Spinal cord (tissue), 10 donors: ENCODE data around the gene PLP2. TPM values are rescaled to one million over a fixed set of nuclear protein-coding genes. Genes with fewer than 3 reads are reported as not detected.
"Not testable (repeated sequence)": the region's sequence is repeated elsewhere in the genome, so short reads cannot be mapped to it uniquely, and the experiment has no call there.

Experiments
- DNase-seq, 6 donors: peaks; one replicate each; pipeline versions ENCODE4 v3.0.0 to v3.0.0-alpha.2; 2013 to 2015; ENCODE audit warnings: low spot score in 6 of 6, low read depth in 4 of 6
- H3K27ac ChIP-seq: one replicate; pipeline ENCODE4 v1.5.1; 2013; ENCODE audit warnings: low read depth, low read length, control low read depth
- H3K27me3 ChIP-seq: one replicate; pipeline ENCODE4 v1.6.1; 2013; ENCODE audit warnings: low read length; ENCODE audit not compliant: control insufficient read depth, insufficient read depth
- H3K36me3 ChIP-seq: one replicate; pipeline ENCODE4 v1.6.1; 2013; ENCODE audit warnings: low read length; ENCODE audit not compliant: control insufficient read depth, insufficient read depth
- H3K4me1 ChIP-seq: one replicate; pipeline ENCODE4 v1.6.1; 2013; ENCODE audit warnings: low read length; ENCODE audit not compliant: control insufficient read depth, insufficient read depth
- H3K4me3 ChIP-seq: one replicate; pipeline ENCODE4 v1.5.1; 2013; ENCODE audit warnings: low read depth, low read length, control low read depth
- H3K9me3 ChIP-seq: one replicate; pipeline ENCODE4 v1.6.1; 2013; ENCODE audit warnings: low read length; ENCODE audit not compliant: control insufficient read depth, insufficient read depth
- WGBS: methylation state at CpG from one replicate; pipeline ENCODE4 v1.1.5; 2013; ENCODE audit warnings: missing lambda C conversion rate; ENCODE audit not compliant: insufficient coverage; 5-methylcytosine and 5-hydroxymethylcytosine counted together
- polyA plus RNA-seq, 2 donors: library from polyadenylated mRNA; unstranded; fragments of 120-200 nt; gene quantifications; one replicate each; pipeline ENCODE4 v1.2.1, GENCODE V29; 2013; ENCODE audit not compliant: insufficient read length in 2 of 2
- total RNA-seq, 2 donors: library from RNA; depleted of rRNA in 1 of 2; stranded (reverse); fragments of 120-200 nt in 1 of 2; fragments of >200 nt in 1 of 2; gene quantifications; one replicate each; pipeline versions ENCODE4 v1.2.3 to v1.2.4, GENCODE V29; 2013 to 2014
- donor health status: healthy.

The PLP2 gene
- total and polyA plus RNA-seq, 4 donors, result 3.6 to 26.1 (median 17.4) TPM

DNA sequence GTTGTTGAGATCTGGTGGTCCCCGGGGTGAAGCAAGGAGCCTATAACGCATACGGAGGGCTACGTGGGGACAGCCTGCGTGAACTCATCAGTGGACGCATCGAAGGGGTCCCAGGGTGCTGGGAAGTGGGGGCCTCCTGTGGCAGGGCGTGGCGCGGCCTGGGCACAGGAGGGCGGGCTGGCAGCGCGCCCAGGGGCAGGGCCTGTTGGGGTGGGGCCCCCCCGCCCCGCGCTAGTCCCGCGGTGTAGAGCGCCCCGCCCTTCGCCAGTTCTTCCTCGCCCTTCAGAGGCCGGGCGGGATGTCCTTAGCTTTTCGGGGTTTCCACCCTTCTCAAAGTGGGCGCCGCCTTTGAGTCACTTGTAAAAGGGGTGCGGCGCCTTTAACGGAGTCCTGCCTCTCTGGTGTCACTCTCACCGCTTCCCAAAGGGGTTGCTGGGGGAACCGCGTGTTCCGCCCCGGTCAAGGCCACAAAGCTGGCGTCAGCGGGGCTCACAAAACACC is 632 bp downstream of the PLP2 start:
- peaks cover 10% of the 10 kb centered on the region for H3K36me3 ChIP-seq
- peaks cover 10% of the 10 kb centered on the region for H3K4me1 ChIP-seq
- H3K27me3 ChIP-seq, result peaks cover 3% of the 10 kb centered on the region
- WGBS, result 31% methylated on average over 37 of the region's 37 CpGs
- H3K27ac ChIP-seq, result peak overlapping the region; percentile 61
- peak overlapping the region; percentile 56 for H3K4me3 ChIP-seq
- DNase-seq, result peak in 1 of 6 donors; percentile 47
- H3K9me3 ChIP-seq, result peaks cover 3% of the 10 kb centered on the region

DNA sequence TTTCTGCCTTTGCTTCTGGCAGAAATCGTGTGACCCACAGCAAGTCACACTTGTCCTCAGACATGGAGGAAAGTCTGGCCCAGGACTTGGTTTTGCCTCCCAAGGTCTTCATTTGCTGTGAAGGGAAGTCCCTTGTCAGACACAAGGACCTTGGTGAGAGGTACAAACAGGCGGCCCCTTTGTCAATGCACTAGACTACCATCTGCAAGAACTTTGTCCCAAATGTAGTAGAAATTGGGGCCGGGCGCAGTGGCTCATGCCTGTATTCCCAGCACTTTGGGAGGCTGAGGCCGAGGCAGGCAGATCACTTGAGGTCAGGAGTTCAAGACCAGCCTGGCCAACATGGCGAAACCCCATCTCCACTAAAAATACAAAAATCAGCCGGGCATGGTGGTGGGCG is 1.8 kb downstream of the PLP2 start:
- H3K4me3 ChIP-seq, DNase-seq, H3K27ac ChIP-seq, H3K27me3 ChIP-seq, H3K4me1 ChIP-seq, H3K9me3 ChIP-seq: not testable (repeated sequence)
- 76% methylated on average over 7 of the region's 8 CpGs for WGBS
- H3K36me3 ChIP-seq, result peaks cover 13% of the 10 kb centered on the region

DNA sequence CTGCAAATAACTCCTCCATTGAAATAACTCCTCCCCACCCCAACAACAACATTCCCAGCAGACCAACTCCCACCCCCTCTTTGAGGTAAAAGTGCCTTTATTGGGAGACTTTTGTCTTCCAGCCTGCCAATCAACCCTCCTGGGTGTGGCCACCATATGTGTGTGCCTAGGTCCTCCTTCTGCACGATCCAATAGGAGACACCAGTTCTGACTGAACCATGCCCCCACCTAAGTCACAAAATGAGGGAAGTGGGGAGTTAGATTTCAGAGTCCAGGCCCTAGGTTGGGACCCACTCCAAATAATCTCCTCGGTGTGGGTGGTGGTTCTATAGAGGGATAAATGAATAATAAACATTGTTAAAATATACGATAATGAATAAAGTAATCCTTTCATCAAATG is 3.0 kb downstream of the PLP2 start:
- Histone ChIP-seq H3K4me3 (no peak overlapping the region), H3K27me3 (peaks cover 3% of the 10 kb centered on the region), H3K4me1 (peaks cover 8% of the 10 kb centered on the region), H3K27ac (no peak overlapping the region), H3K36me3 (peaks cover 13% of the 10 kb centered on the region), H3K9me3 (peaks cover 3% of the 10 kb centered on the region)
- no CpG with 5 or more reads among the region's 3 CpGs for WGBS
- DNase-seq, result no peak

DNA sequence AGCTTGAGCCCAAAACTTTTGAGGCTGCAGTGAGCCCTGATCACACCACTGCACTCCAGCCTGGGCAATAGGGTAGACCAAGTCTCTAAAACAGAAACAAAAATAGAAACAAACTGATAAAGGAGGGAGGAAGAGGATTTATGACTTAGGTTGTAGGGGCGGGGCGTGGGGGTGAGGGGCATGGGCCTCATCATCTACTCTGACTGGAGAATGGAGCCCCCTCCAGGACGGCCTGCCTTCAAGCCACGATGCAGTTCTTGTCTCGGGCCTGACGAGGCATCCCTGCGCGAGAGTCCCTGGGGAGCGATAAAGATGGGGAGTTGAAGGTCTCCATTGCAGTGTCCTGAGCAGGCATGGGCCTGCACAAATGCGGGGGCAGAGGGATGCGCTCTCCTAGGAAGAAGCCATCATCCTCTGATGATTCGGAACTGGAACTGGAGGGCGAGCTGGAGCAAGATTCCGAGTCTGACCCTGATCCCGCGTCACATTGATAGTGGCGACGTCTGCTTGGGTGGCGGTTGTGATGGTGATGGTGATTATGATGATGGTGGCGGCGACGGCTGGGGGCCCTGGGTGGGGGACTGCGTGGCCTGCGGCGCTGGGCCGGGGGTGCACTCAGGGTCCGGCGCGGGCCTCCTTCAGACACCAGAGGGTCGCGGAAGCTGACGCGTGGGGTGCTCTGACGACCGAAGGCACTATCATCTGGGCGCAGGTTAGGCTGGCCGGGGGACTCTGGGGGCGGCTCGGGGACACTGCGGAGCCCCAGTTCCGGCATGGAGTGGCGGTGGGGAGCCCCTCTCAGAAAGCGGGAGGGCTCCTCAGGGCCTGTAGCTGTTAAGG is 4.0 kb downstream of the PLP2 start:
- Histone ChIP-seq H3K4me1 (peaks cover 8% of the 10 kb centered on the region), H3K27ac (no peak overlapping the region), H3K27me3 (peaks cover 3% of the 10 kb centered on the region), H3K9me3 (peaks cover 3% of the 10 kb centered on the region), H3K4me3 (no peak overlapping the region), H3K36me3 (peaks cover 13% of the 10 kb centered on the region)
- DNase-seq, result no peak
- WGBS, result 84% methylated on average over 41 of the region's 43 CpGs

DNA sequence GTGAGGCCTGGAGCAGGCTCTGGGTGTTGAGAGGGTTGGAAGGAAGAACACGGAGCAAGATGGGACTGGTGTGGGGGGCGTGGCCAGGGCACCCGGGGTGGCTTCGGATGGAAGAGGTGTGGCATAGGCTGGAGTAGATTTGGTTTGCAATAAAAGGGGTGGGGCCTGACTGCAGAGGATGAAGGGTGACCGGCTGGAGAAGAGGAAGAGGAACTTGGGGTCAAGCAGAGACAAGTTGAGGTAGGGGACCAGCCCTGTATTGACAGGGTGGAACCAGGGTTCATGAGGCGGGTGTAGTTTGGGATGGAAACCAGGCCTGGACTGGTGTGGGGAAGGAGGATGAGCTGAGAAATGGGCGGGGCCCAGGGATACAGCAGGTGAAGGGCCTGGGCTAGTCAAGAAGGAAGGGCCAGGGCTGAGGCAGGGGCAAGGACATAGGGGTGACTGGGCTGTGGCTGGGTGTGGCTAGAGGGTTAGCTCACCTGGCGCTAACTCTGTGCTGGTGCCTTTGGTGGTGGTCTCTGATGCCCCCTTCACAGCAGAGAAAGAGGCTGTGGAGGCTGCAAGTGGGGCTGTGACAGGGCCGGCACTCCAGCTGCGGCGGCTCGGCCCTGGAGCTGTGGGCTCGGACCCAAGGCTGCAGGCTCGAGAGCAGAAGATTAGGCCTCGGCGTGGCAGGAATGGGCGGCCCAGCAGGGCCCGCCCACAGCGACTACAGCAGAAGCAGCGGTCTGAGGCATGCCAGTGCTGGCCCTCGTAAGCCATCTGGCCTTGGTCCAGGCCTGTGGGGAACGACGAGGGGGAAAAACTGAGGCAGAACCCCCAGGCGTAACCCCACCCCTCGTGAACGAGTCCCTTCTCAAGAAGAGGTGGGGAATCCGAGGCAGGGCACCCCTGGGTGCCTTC is 5.0 kb downstream of the PLP2 start:
- Histone ChIP-seq H3K27ac (no peak overlapping the region), H3K9me3 (peaks cover 3% of the 10 kb centered on the region), H3K4me3 (no peak overlapping the region), H3K36me3 (peaks cover 13% of the 10 kb centered on the region), H3K4me1 (peaks cover 8% of the 10 kb centered on the region), H3K27me3 (peaks cover 3% of the 10 kb centered on the region)
- DNase-seq, result no peak
- 72% methylated on average over 27 of the region's 27 CpGs for WGBS

DNA sequence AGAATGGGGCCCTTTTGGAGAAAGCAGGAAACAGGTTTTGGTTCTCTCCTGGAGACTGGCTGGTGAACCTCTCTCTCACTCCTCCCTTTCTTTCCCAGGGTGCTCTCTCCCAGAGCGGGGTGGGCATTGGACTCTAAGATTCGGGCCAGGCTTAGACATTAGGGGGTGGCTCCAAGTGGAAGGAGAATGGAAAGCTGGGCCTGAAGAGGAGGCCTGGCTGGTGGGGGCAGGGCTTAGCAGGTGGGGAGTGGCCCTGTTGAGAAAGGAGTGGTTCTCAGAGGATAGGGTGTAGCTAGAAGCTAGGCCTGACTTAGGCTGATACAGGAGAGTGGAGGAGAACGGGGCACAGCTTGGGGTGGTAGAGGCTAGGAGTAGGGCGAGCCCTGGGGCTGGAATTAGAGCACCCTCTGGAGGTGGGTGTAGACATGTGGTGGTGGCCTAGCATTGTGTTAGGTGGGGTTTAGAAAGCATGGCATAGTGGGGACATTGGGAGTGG is 5.7 kb downstream of the PLP2 start:
- H3K36me3 ChIP-seq, result peaks cover 13% of the 10 kb centered on the region
- WGBS, result 75% methylated on average over 3 of the region's 4 CpGs
- H3K27me3 ChIP-seq, result peaks cover 3% of the 10 kb centered on the region
- peaks cover 3% of the 10 kb centered on the region for H3K4me1 ChIP-seq
- no peak for DNase-seq
- H3K9me3 ChIP-seq, result peaks cover 3% of the 10 kb centered on the region
- H3K27ac ChIP-seq, result no peak overlapping the region
- H3K4me3 ChIP-seq, result no peak overlapping the region

DNA sequence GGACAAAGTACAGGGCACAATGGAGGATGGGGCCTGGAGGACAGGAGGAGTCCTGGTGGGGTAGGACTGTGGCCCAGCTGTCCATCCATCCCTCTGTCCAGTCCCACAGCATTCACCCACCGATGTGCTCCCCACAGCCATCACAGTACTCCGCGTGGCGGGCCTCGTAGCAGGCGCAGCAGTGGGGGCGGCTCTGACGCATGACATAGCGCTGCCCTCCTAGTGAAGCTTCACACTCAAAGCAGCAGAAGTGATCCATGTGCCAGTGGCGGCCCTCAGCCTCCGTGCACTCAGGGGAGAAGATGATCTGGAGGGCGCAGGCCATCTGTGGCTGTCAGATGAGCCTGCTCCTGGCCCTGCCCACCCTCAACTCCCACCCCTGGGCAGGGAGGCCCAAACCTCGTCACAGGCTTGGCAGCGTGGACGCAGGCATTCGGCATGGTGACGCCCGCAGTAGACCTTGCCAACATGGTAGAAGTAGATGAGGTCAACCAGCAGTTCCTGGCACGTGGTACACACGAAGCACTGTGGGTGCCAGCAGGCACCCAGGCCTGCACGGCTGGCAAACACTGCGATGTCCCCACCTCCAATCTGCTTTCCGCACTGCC is 6.3 kb downstream of the PLP2 start:
- WGBS, result 86% methylated on average over 23 of the region's 23 CpGs
- Histone ChIP-seq H3K27me3 (no peaks in the 10 kb centered on the region), H3K9me3 (peaks cover 1% of the 10 kb centered on the region), H3K27ac (no peak overlapping the region), H3K4me1 (no peaks in the 10 kb centered on the region), H3K4me3 (no peak overlapping the region), H3K36me3 (peaks cover 13% of the 10 kb centered on the region)
- no peak for DNase-seq

DNA sequence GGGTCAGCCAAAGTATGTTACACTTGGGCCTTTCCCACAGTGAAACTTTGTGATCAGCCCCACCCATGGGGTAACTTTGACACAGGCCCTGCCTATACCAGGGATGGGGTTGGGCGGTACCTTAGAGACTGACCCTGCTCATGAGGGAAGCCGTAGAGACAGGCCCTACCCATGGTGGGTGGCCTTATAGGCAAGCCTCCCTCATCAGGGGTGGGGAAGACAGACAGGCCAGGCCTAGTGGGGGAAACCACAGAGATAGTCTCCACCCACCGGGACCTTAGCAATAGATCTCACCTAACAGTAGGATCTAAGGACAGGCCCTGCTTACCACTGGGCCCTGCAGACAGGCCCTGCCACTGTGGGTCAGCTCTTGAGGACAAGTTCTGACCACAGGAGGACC is 6.8 kb downstream of the PLP2 start:
- no peaks in the 10 kb centered on the region for H3K27me3 ChIP-seq
- peaks cover 14% of the 10 kb centered on the region for H3K36me3 ChIP-seq
- H3K4me1 ChIP-seq, result no peaks in the 10 kb centered on the region
- no peak for DNase-seq
- no peak overlapping the region for H3K27ac ChIP-seq
- WGBS, result 79% methylated on average over 3 of the region's 3 CpGs
- H3K4me3 ChIP-seq, result no peak overlapping the region
- H3K9me3 ChIP-seq, result peaks cover 1% of the 10 kb centered on the region

DNA sequence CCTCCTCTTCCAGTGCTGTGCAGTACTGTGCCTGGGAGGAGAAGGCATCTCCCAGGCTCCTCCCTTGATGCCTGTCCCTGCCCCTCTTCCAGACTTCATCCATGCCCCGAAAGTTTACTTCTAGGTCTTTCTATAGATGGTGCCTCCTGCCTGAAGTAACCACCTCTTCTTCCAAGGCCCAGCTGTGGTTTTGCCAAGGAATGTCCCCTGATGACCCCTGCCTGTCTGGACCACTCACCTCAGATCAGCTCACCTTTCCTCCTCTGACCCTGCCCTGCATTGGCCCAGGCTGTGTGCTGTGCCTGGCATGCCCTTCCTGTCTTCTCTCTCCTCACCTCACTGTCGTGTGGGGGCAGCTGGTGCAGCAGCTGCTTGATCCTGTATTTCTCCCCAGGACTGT is 7.7 kb downstream of the PLP2 start:
- peaks cover 6% of the 10 kb centered on the region for H3K4me1 ChIP-seq
- no peak overlapping the region for H3K4me3 ChIP-seq
- H3K27ac ChIP-seq, result no peak overlapping the region
- DNase-seq, result no peak
- 67% methylated on average over 1 of the region's 2 CpGs for WGBS
- H3K36me3 ChIP-seq, result peaks cover 16% of the 10 kb centered on the region
- no peaks in the 10 kb centered on the region for H3K27me3 ChIP-seq
- H3K9me3 ChIP-seq, result peaks cover 1% of the 10 kb centered on the region
